Heart left ventricle (tissue), 16 donors: Measurements from ENCODE around the gene SELENOW. TPM values are rescaled to one million over a fixed set of nuclear protein-coding genes. Genes with fewer than 3 reads are reported as not detected.

Experiments
- ATAC-seq, 4 donors: fragments of 200-7000 bp; cut with Tn5 transposase; one replicate each; pipeline ENCODE4 v1.9.1; 2020 to 2022; ENCODE audit warnings: moderate library complexity in 4 of 4, mild to moderate bottlenecking in 3 of 4, moderate number of reproducible peaks in 1 of 4
- DNase-seq, 5 donors: peaks; one replicate each; pipeline ENCODE4 v3.0.0-alpha.2; 2020
- H3K27ac ChIP-seq, 12 donors: fragments of 200-600 bp; sonication (generic) in 4 of 12; one replicate each; pipeline versions ENCODE4 v1.5.0 to v1.8.0; 2016 to 2022; ENCODE audit warnings: mild to moderate bottlenecking in 2 of 12
- H3K27me3 ChIP-seq, 9 donors: fragments of 200-600 bp; sonication (generic) in 2 of 9; one replicate each; pipeline versions ENCODE4 v1.5.1 to v1.8.0; 2016 to 2022; ENCODE audit warnings: mild to moderate bottlenecking in 3 of 9
- H3K36me3 ChIP-seq, 9 donors: fragments of 200-600 bp; sonication (generic) in 2 of 9; one replicate each; pipeline versions ENCODE4 v1.5.0 to v1.8.0; 2018 to 2022; ENCODE audit warnings: mild to moderate bottlenecking in 2 of 9
- H3K4me1 ChIP-seq, 12 donors: fragments of 200-600 bp; sonication (generic) in 4 of 12; one replicate each; pipeline versions ENCODE4 v1.5.0 to v1.8.0; 2016 to 2022; ENCODE audit warnings: mild to moderate bottlenecking in 3 of 12
- H3K4me3 ChIP-seq, 12 donors: fragments of 200-600 bp; sonication (generic) in 4 of 12; one replicate each; pipeline versions ENCODE4 v1.5.0 to v1.8.0; 2017 to 2022; ENCODE audit warnings: mild to moderate bottlenecking in 9 of 12, moderate library complexity in 4 of 12
- H3K9me3 ChIP-seq, 12 donors: fragments of 200-600 bp; sonication (generic) in 4 of 12; one replicate each; pipeline versions ENCODE4 v1.5.0 to v1.8.0; 2016 to 2022; ENCODE audit warnings: mild to moderate bottlenecking in 1 of 12
- POLR2A ChIP-seq, 2 donors: fragments of 450-650 bp; IDR thresholded peaks; one replicate each; pipeline ENCODE4 v1.6.1; 2017; ENCODE audit warnings: antibody characterized with exemption in 2 of 2, mild to moderate bottlenecking in 2 of 2, moderate library complexity in 2 of 2
- WGBS, 4 donors: extraction: QIAGEN DNeasy Blood & Tissue Kit in 2 of 4; methylation state at CpG; one replicate each; pipeline versions ENCODE4 v1.1.5 to v1.1.7; 2013 to 2018; 5-methylcytosine and 5-hydroxymethylcytosine counted together
- intact Hi-C, 10 donors: fragments of 100-400 bp; cut with DNase I; formaldehyde crosslinking; loops; one replicate each; pipeline versions ENCODE4 v1.11.1 to v1.14.2; 2022
- polyA plus RNA-seq, 2 donors: library from polyadenylated mRNA; stranded (reverse); fragments of 200-250 nt; gene quantifications; one replicate each; pipeline ENCODE4 v1.2.3, GENCODE V29; 2013
- total RNA-seq, 9 donors: library from RNA; depleted of rRNA in 2 of 9; stranded (reverse); fragments of >200 nt in 2 of 9; fragmentation: NEBNext Ultra II Directional in 3 of 9; extraction: Animal tissue kit (Norgen Biotek cat#: 25700) in 3 of 9; gene quantifications; one replicate each; pipeline versions ENCODE4 v1.1.0 to v1.2.4, GENCODE V29; 2016 to 2023
- TF ChIP-seq, protein P1 (sequence below), 12 donors: fragments of 200-600 bp; sonication (generic) in 4 of 12; IDR thresholded peaks; one replicate each; pipeline versions ENCODE4 v1.5.0 to v1.8.0; 2018 to 2022; ENCODE audit warnings: antibody characterized with exemption in 12 of 12, mild to moderate bottlenecking in 5 of 12
- donor health status: ischemic (EF 13 %, LVEDD 7.1; RV severe dilation, severe dysfunction).
- donor health status: healthy with polysubstance abuse.
- donor health status: DM: no; HTN: yes; CAD: no.
- donor health status: DM: no; HTN: no; CAD: no.
- donor health status: ischemic (EF 25% LVEDD 6.9; RV normal size, moderate dysfunction).
- donor health status: ischemic (EF 25% LVEDD 5.7; RV mildly dilated, moderate dysfunction).
- donor health status: healthy.
- donor health status: DM: yes; HTN: yes; CAD: no.
- donor health status: ischemic (EF 35%, LVEDD 5.7; RV mildly dilated, moderate dysfunction).
- donor health status: nonischemic (EF 11% LVEDD 7.7; RV severe dilation, severe dysfunction).
- donor health status: DM: yes; HTN: yes; CAD: no.
- donor health status: PGD.
- donor health status: ischemic (EF 29% LVEDD 5.4; RV normal size, mild dysfunction).
- donor health status: nonischemic (EF 23%, LVEDD 6.1; RV moderate dilation, normal function).

SELENOW gene
- total and polyA plus RNA-seq, 11 donors, result 647 to 2,748 (median 1,081) TPM

DNA sequence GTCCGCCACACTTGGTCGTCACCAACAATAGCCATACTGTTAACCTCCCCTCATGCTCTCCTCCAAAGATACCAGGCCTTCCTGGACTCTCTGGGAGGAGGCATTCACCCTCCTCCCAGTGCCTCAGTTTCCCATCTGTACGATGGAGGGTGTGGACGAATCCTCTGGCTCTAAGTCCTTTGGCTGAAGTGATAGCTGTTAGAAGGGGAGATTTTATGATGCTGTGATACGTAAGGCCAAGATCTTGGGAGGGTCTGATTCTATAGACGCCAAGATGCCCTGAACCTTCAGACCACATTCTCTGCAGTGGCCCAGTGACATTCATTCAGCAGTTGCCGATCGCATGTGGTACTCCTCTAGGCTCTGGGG lies 48.0 kb upstream of the SELENOW start:
- Histone ChIP-seq H3K36me3 (peaks cover 0 to 87% (median 42%) of the 10 kb centered on the region in 9 donors), H3K27me3 (peaks cover 0 to 19% (median 0%) of the 10 kb centered on the region in 9 donors), H3K4me1 (peaks cover 0 to 55% (median 33%) of the 10 kb centered on the region in 12 donors), H3K9me3 (no peaks in the 10 kb centered on the region), H3K4me3 (no peak overlapping the region), H3K27ac (peak overlapping the region in 11 of 12 donors; percentile 20 to 92 (median 79))
- DNase-seq (no peak), ATAC-seq (no peak)
- intact Hi-C loops, result no loop called here
- no peak for TF ChIP-seq POLR2A (IDR thresholded peaks at IDR 0.05)
- TF ChIP-seq, protein P1, sequence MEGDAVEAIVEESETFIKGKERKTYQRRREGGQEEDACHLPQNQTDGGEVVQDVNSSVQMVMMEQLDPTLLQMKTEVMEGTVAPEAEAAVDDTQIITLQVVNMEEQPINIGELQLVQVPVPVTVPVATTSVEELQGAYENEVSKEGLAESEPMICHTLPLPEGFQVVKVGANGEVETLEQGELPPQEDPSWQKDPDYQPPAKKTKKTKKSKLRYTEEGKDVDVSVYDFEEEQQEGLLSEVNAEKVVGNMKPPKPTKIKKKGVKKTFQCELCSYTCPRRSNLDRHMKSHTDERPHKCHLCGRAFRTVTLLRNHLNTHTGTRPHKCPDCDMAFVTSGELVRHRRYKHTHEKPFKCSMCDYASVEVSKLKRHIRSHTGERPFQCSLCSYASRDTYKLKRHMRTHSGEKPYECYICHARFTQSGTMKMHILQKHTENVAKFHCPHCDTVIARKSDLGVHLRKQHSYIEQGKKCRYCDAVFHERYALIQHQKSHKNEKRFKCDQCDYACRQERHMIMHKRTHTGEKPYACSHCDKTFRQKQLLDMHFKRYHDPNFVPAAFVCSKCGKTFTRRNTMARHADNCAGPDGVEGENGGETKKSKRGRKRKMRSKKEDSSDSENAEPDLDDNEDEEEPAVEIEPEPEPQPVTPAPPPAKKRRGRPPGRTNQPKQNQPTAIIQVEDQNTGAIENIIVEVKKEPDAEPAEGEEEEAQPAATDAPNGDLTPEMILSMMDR (IDR thresholded peaks at IDR 0.05), result no peak
- WGBS, 4 donors, result 75 to 83% (median 79%) methylated on average over 8 of the region's 8 CpGs

DNA sequence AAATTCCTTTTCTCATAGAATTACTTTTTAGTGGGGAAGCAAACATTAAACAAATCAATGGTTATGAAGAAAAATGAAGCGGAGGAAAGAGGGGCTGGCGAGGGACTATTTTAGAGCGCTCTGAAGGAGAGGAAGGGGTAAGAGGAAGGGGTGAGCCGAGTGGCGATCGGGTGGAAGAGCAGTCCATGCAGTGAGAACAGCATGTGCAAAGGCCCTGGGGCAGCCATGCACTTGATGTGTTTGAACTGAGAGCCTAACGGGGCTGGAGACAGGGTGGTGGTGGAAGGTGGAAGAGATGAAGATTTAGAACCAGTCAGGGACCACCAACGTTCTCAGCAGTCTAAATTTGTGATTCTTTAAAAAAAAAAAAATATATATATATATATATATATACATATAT lies 47.6 kb upstream of the SELENOW start:
- TF ChIP-seq, protein P1 (IDR thresholded peaks at IDR 0.05), result no peak
- no peak for TF ChIP-seq POLR2A (IDR thresholded peaks at IDR 0.05)
- intact Hi-C loops, result no loop called here
- Histone ChIP-seq H3K27me3 (peaks cover 0 to 19% (median 0%) of the 10 kb centered on the region in 9 donors), H3K27ac (peak overlapping the region in 8 of 12 donors; percentile 68 to 92 (median 83)), H3K9me3 (no peaks in the 10 kb centered on the region), H3K4me3 (no peak overlapping the region), H3K4me1 (peaks cover 0 to 51% (median 32%) of the 10 kb centered on the region in 12 donors), H3K36me3 (peaks cover 0 to 86% (median 40%) of the 10 kb centered on the region in 9 donors)
- no peak for DNase-seq
- no peak for ATAC-seq
- WGBS, 4 donors, result 90 to 93% (median 91%) methylated on average over 8 of the region's 8 CpGs

DNA sequence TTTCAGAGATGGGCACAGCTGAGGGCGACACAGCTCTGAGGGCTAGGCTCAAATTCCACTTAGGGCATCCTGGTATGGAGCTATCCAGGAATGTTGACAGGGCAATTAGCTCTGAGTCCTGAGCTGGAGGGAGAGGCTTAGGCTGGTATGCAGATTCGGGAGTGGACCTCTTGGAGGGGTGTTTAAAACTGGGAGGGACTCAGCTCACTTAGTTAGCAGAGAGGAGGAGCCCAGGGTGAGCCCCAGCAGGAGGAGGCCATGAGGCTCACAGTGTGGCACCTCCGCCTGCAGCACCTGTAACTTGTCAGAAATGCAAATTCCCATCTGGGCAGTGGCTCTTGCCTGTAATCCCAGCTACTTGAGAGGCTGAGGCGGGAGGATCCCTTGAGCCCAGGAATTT lies 43.4 kb upstream of the SELENOW start:
- Histone ChIP-seq H3K4me3 (no peak overlapping the region), H3K27me3 (peaks cover 0 to 6% (median 0%) of the 10 kb centered on the region in 9 donors), H3K9me3 (no peaks in the 10 kb centered on the region), H3K36me3 (peaks cover 0 to 96% (median 42%) of the 10 kb centered on the region in 9 donors), H3K4me1 (peaks cover 0 to 9% (median 4%) of the 10 kb centered on the region in 12 donors), H3K27ac (peak overlapping the region in 1 of 12 donors; percentile 11)
- TF ChIP-seq POLR2A (IDR thresholded peaks at IDR 0.05), result no peak
- TF ChIP-seq, protein P1 (IDR thresholded peaks at IDR 0.05), result no peak
- ATAC-seq (no peak), DNase-seq (no peak)
- intact Hi-C loops, result no loop called here
- 67 to 89% (median 79%) methylated on average over 3 to 4 of the region's 4 CpGs for WGBS, 4 donors

DNA sequence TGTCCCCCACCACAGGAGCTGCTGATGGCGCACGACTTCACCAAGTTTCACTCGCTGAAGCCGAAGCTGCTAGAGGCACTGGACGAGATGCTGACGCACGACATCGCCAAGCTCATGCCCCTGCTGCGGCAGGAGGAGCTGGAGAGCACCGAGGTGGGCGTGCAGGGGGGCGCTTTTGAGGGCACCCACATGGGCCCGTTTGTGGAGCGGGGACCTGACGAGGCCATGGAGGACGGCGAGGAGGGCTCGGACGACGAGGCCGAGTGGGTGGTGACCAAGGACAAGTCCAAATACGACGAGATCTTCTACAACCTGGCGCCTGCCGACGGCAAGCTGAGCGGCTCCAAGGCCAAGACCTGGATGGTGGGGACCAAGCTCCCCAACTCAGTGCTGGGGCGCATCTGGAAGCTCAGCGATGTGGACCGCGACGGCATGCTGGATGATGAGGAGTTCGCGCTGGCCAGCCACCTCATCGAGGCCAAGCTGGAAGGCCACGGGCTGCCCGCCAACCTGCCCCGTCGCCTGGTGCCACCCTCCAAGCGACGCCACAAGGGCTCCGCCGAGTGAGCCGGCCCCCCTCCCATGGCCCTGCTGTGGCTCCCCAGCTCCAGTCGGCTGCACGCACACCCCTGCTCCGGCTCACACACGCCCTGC lies 37.5 kb upstream of the SELENOW start:
- ATAC-seq (no peak), DNase-seq (no peak)
- peaks cover 0 to 37% (median 27%) of the 10 kb centered on the region in 12 donors for H3K4me1 ChIP-seq
- no peak overlapping the region for H3K4me3 ChIP-seq
- WGBS, 4 donors, result 89 to 91% (median 89%) methylated on average over 45 to 48 of the region's 48 CpGs
- peaks cover 0 to 59% (median 45%) of the 10 kb centered on the region in 9 donors for H3K36me3 ChIP-seq
- H3K27me3 ChIP-seq, result no peaks in the 10 kb centered on the region
- H3K9me3 ChIP-seq, result no peaks in the 10 kb centered on the region
- TF ChIP-seq, protein P1 (IDR thresholded peaks at IDR 0.05), result no peak
- no peak for TF ChIP-seq POLR2A (IDR thresholded peaks at IDR 0.05)
- peak overlapping the region in 2 of 12 donors; percentile 95 to 96 for H3K27ac ChIP-seq
- intact Hi-C loops, result no loop called here
